CD14-positive monocyte (primary cell): ENCODE data around the gene MGAT4A. TPM values are rescaled to one million over a fixed set of nuclear protein-coding genes. Genes with fewer than 3 reads are reported as not detected.

Experiments used
- DNase-seq, 3 donors: peaks; one replicate each; pipeline ENCODE4 v3.0.0-alpha.2; 2011 to 2022
- H2AFZ ChIP-seq: 2 replicates; pipeline ENCODE4 v1.6.0; 2012; ENCODE audit warnings: mild to moderate bottlenecking, low read depth, low read length, inconsistent platforms; ENCODE audit not compliant: insufficient read depth, poor library complexity, severe bottlenecking
- H3K27ac ChIP-seq, 2 donors: 1 replicate in 1 of 2; 2 replicates in 1 of 2; pipeline ENCODE4 v1.5.1; 2012 to 2013; ENCODE audit warnings: low read length in 2 of 2, control low read depth in 1 of 2, inconsistent platforms in 1 of 2, low read depth in 1 of 2, mild to moderate bottlenecking in 1 of 2
- H3K27me3 ChIP-seq, 2 donors: one replicate each; pipeline versions ENCODE4 v1.6.0 to v1.6.1; 2011 to 2013; ENCODE audit warnings: low read length in 2 of 2; ENCODE audit not compliant: control insufficient read depth in 2 of 2, insufficient read depth in 2 of 2
- H3K36me3 ChIP-seq, 2 donors: replicated peaks in 1 of 2; 1 replicate in 1 of 2; 2 replicates in 1 of 2; pipeline versions ENCODE4 v1.5.1 to v1.6.1; 2012 to 2013; ENCODE audit warnings: low read length in 2 of 2, control low read depth in 1 of 2, inconsistent platforms in 1 of 2, mild to moderate bottlenecking in 1 of 2; ENCODE audit not compliant: insufficient read depth in 2 of 2, control insufficient read depth in 1 of 2
- H3K4me1 ChIP-seq, 2 donors: 1 replicate in 1 of 2; 2 replicates in 1 of 2; pipeline versions ENCODE4 v1.5.1 to v1.6.1; 2012 to 2013; ENCODE audit warnings: low read length in 2 of 2, control low read depth in 1 of 2, inconsistent platforms in 1 of 2, mild to moderate bottlenecking in 1 of 2, moderate library complexity in 1 of 2; ENCODE audit not compliant: insufficient read depth in 2 of 2, control insufficient read depth in 1 of 2
- H3K4me2 ChIP-seq: replicated peaks from 2 replicates; pipeline ENCODE3; 2012; ENCODE audit warnings: low read length, moderate library complexity, mild to moderate bottlenecking; ENCODE audit not compliant: poor library complexity, severe bottlenecking; ENCODE audit errors: extremely low read depth
- H3K4me3 ChIP-seq, 3 experiments: fragments of 200-600 bp in 1 of 3; sonication (generic) in 1 of 3; replicated peaks in 1 of 3; 1 replicate in 2 of 3; 2 replicates in 1 of 3; pipeline ENCODE4 v1.5.1; 2011 to 2013; ENCODE audit warnings: low read length in 3 of 3, mild to moderate bottlenecking in 3 of 3, control low read depth in 2 of 3, low read depth in 2 of 3, inconsistent platforms in 1 of 3, moderate library complexity in 1 of 3
- H3K79me2 ChIP-seq: 2 replicates; pipeline ENCODE4 v1.6.0; 2012; ENCODE audit warnings: mild to moderate bottlenecking, control low read depth, inconsistent platforms, low read length, moderate library complexity; ENCODE audit not compliant: insufficient read depth
- H3K9ac ChIP-seq: 2 replicates; pipeline ENCODE4 v1.6.0; 2017; ENCODE audit warnings: low read length, mild to moderate bottlenecking; ENCODE audit not compliant: insufficient read depth, poor library complexity, severe bottlenecking
- H3K9me3 ChIP-seq, 2 donors: replicated peaks in 1 of 2; 1 replicate in 1 of 2; 2 replicates in 1 of 2; pipeline versions ENCODE4 v1.5.1 to v1.6.1; 2012 to 2013; ENCODE audit warnings: low read length in 2 of 2, control low read depth in 1 of 2; ENCODE audit not compliant: control insufficient read depth in 1 of 2, insufficient read depth in 1 of 2
- H4K20me1 ChIP-seq: 2 replicates; pipeline ENCODE4 v1.6.0; 2012; ENCODE audit warnings: mild to moderate bottlenecking, low read length, control low read depth, moderate library complexity; ENCODE audit not compliant: insufficient read depth
- H3K27ac Mint-ChIP-seq, 7 donors: one replicate each; pipeline ENCODE4 v1.8.0; 2020; ENCODE audit warnings: mild to moderate bottlenecking in 7 of 7, mixed read lengths in 7 of 7, moderate library complexity in 6 of 7, inconsistent platforms in 2 of 7
- H3K27me3 Mint-ChIP-seq, 3 donors: one replicate each; pipeline ENCODE4 v1.8.0; 2021 to 2022; ENCODE audit warnings: low read depth in 3 of 3, mild to moderate bottlenecking in 3 of 3, mixed read lengths in 3 of 3, moderate library complexity in 3 of 3, inconsistent platforms in 1 of 3
- H3K36me3 Mint-ChIP-seq, 2 donors: one replicate each; pipeline ENCODE4 v1.8.0; 2020; ENCODE audit warnings: mixed read lengths in 2 of 2, inconsistent platforms in 1 of 2, mild to moderate bottlenecking in 1 of 2
- H3K4me1 Mint-ChIP-seq: one replicate; pipeline ENCODE4 v1.8.0; 2020; ENCODE audit warnings: mild to moderate bottlenecking, mixed read lengths
- H3K4me3 Mint-ChIP-seq, 2 donors: one replicate each; pipeline ENCODE4 v1.8.0; 2020; ENCODE audit warnings: mild to moderate bottlenecking in 2 of 2, mixed read lengths in 2 of 2, moderate library complexity in 1 of 2
- H3K9me3 Mint-ChIP-seq, 7 donors: one replicate each; pipeline ENCODE4 v1.8.0; 2020 to 2022; ENCODE audit warnings: mixed read lengths in 7 of 7, mild to moderate bottlenecking in 6 of 7, moderate library complexity in 6 of 7, inconsistent platforms in 2 of 7
- WGBS: methylation state at CpG from one replicate; pipeline ENCODE4 v1.1.5; 2013; ENCODE audit warnings: missing lambda C conversion rate; ENCODE audit not compliant: insufficient coverage; 5-methylcytosine and 5-hydroxymethylcytosine counted together
- intact Hi-C, 2 donors: fragments of 100-400 bp; cut with micrococcal nuclease; formaldehyde crosslinking; loops; one replicate each; pipeline versions ENCODE4 v1.15.0 to v1.15.1; 2023
- polyA plus RNA-seq, 3 donors: library from polyadenylated mRNA; depleted of rRNA in 1 of 3; unstranded in 2 of 3; stranded (reverse) in 1 of 3; fragments of 300-500 nt in 2 of 3; fragments of >200 nt in 1 of 3; fragmentation: Illumina TruSeq in 2 of 3; gene quantifications; 1 replicate in 2 of 3; 2 replicates in 1 of 3; pipeline ENCODE4 v1.2.3, GENCODE V29; 2012 to 2021
- TF ChIP-seq, protein P1 (sequence below): fragments of 200-600 bp; IDR thresholded peaks from one replicate; pipeline ENCODE4 v1.8.0; 2022; ENCODE audit warnings: antibody characterized with exemption, mild to moderate bottlenecking

Gene MGAT4A
- polyA plus RNA-seq, 3 donors: 24.3 to 35.9 (median 35.1) TPM

DNA sequence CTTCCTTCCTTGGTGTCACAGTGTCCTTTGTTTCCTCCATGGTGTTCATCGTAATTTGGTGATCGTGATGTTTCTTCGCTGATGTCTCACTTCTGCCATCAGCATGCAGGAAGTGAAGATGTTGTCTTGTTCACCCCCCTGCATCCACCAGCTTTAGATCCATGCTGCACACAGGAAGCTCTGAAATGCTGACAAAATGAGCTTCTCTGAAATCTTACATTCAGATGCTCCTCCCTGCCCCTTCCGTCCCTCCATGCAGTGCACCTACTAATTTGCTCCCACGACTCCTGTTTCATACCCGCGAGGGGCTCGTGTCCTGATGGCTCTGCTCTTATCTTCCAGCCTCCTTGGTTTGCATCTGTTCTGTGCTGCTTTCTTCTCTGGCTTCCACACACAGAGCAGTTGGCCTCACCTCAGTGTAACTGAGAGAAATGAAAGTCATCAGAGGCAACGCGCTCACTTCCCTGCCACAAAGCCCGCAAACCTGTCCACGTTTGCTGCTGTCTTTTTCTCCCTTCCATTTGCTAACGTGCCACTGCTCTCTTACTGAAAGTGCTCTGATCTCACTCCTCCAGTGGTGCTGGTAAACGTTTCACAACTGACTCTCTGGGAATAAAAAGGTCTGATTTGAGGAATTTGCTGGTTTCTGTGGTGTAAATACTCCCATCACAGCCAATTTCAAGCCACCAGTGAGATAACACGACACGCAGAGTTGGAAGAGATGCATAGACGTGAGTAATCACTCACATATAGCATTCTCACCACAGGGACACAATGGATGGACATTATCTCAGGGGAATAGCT is 41.0 kb upstream of the MGAT4A start:
- peaks cover 41 to 51% of the 10 kb centered on the region in 2 donors for H3K4me1 ChIP-seq
- H3K4me3 ChIP-seq: peak overlapping the region; percentile 12 to 73 (median 49)
- Mint-ChIP-seq H3K9me3 (no peaks in the 10 kb centered on the region), H3K4me1 (peaks cover 55% of the 10 kb centered on the region), H3K27ac (peak overlapping the region; percentile 62 to 89 (median 78)), H3K27me3 (peaks cover 1 to 6% (median 4%) of the 10 kb centered on the region in 3 donors), H3K4me3 (peak overlapping the region; percentile 81 to 91), H3K36me3 (no peaks in the 10 kb centered on the region)
- no peaks in the 10 kb centered on the region for H4K20me1 ChIP-seq
- H3K9ac ChIP-seq: peak overlapping the region; percentile 45
- intact Hi-C loops: loop anchor here in 1 of 2 donors (5.0 kb wide), 1 partner anchor 35 kb away; no protein-coding TSS in a partner anchor
- H3K4me2 ChIP-seq: peak overlapping the region; percentile 75
- no peaks in the 10 kb centered on the region for H3K79me2 ChIP-seq
- peak in 2 of 3 donors; percentile 37 to 38 for DNase-seq
- peak overlapping the region; percentile 77 for H2AFZ ChIP-seq
- WGBS: 5% methylated on average over 11 of the region's 17 CpGs
- H3K36me3 ChIP-seq: no peaks in the 10 kb centered on the region
- H3K27me3 ChIP-seq: no peaks in the 10 kb centered on the region
- H3K27ac ChIP-seq: peak overlapping the region; percentile 40 to 79
- TF ChIP-seq, protein P1, sequence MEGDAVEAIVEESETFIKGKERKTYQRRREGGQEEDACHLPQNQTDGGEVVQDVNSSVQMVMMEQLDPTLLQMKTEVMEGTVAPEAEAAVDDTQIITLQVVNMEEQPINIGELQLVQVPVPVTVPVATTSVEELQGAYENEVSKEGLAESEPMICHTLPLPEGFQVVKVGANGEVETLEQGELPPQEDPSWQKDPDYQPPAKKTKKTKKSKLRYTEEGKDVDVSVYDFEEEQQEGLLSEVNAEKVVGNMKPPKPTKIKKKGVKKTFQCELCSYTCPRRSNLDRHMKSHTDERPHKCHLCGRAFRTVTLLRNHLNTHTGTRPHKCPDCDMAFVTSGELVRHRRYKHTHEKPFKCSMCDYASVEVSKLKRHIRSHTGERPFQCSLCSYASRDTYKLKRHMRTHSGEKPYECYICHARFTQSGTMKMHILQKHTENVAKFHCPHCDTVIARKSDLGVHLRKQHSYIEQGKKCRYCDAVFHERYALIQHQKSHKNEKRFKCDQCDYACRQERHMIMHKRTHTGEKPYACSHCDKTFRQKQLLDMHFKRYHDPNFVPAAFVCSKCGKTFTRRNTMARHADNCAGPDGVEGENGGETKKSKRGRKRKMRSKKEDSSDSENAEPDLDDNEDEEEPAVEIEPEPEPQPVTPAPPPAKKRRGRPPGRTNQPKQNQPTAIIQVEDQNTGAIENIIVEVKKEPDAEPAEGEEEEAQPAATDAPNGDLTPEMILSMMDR: no peak
- no peaks in the 10 kb centered on the region for H3K9me3 ChIP-seq

DNA sequence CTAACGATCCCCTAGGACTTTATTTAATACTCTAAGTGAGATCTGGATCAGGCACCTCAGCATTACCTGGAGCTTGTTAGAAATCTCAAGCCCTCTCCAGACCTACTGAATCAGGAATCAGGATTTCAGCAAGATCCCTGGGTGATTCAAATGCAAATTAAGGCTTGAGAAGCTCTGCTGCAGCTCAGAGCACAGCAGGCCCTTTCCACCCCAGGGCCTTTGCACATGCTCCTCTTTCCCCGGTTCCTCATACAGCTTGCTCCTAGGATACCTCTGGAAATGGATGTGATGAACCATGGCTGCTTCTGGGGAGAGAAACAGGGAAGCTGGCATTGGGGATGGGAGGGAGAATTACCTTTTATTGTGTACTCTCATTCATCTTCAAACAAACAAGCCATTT is 40.3 kb upstream of the MGAT4A start:
- peak overlapping the region; percentile 45 for H3K9ac ChIP-seq
- no peaks in the 10 kb centered on the region for H3K79me2 ChIP-seq
- H3K27me3 ChIP-seq: no peaks in the 10 kb centered on the region
- DNase-seq: no peak
- Mint-ChIP-seq H3K27ac (peak overlapping the region in 5 of 7 donors; percentile 16 to 89 (median 85)), H3K36me3 (peaks cover 0 to 3% of the 10 kb centered on the region in 2 donors), H3K4me3 (peak overlapping the region; percentile 81 to 91), H3K4me1 (peaks cover 61% of the 10 kb centered on the region), H3K9me3 (no peaks in the 10 kb centered on the region), H3K27me3 (peaks cover 1 to 7% (median 4%) of the 10 kb centered on the region in 3 donors)
- H3K4me1 ChIP-seq: peaks cover 47 to 57% of the 10 kb centered on the region in 2 donors
- H3K9me3 ChIP-seq: no peaks in the 10 kb centered on the region
- H3K4me2 ChIP-seq: peak overlapping the region; percentile 75
- peak overlapping the region; percentile 77 for H2AFZ ChIP-seq
- H3K27ac ChIP-seq: peak overlapping the region in 1 of 2 donors; percentile 79
- H4K20me1 ChIP-seq: no peaks in the 10 kb centered on the region
- TF ChIP-seq, protein P1: no peak
- peak overlapping the region in 2 of 3 experiments; percentile 12 to 73 for H3K4me3 ChIP-seq
- intact Hi-C loops: loop anchor here in 1 of 2 donors (5.0 kb wide), 1 partner anchor 34 kb away; no protein-coding TSS in a partner anchor
- WGBS: 100% methylated on average over 1 of the region's 2 CpGs
- no peaks in the 10 kb centered on the region for H3K36me3 ChIP-seq
